Neural progenitor cell (in vitro differentiated cells): ENCODE data around the gene TRABD2A. TPM values are rescaled to one million over a fixed set of nuclear protein-coding genes. Genes with fewer than 3 reads are reported as not detected.

Source experiments
- DNase-seq: peaks from one replicate; pipeline ENCODE4 v3.0.0-alpha.2; 2016; ENCODE audit warnings: low spot score
- H2AFZ ChIP-seq: fragments of 200-600 bp; sonication (generic); replicated peaks from 2 replicates; pipeline ENCODE4 v1.6.1; 2016; ENCODE audit warnings: antibody characterized with exemption
- H3F3A ChIP-seq: fragments of 200-600 bp; sonication (generic); 2 replicates; pipeline ENCODE4 v1.6.1; 2016; ENCODE audit warnings: antibody characterized with exemption, low read depth
- H3K27ac ChIP-seq: fragments of 200-600 bp; sonication (generic); 2 replicates; pipeline ENCODE4 v1.5.1; 2016; ENCODE audit warnings: mild to moderate bottlenecking
- H3K27me3 ChIP-seq: fragments of 200-600 bp; sonication (generic); 2 replicates; pipeline ENCODE4 v1.6.1; 2016; ENCODE audit warnings: mild to moderate bottlenecking, moderate library complexity
- H3K36me3 ChIP-seq: fragments of 200-600 bp; sonication (generic); 2 replicates; pipeline ENCODE4 v1.5.1; 2016
- H3K4me1 ChIP-seq: fragments of 200-600 bp; sonication (generic); 2 replicates; pipeline ENCODE4 v1.6.1; 2016; ENCODE audit warnings: mixed run types
- H3K4me2 ChIP-seq: fragments of 200-600 bp; sonication (generic); 2 replicates; pipeline ENCODE4 v1.6.1; 2016
- H3K4me3 ChIP-seq: fragments of 200-600 bp; sonication (generic); 2 replicates; pipeline ENCODE4 v1.5.1; 2016
- H3K79me2 ChIP-seq: fragments of 200-600 bp; sonication (generic); 2 replicates; pipeline ENCODE4 v1.6.1; 2016; ENCODE audit warnings: low read depth
- H3K9ac ChIP-seq: fragments of 200-600 bp; sonication (generic); 2 replicates; pipeline ENCODE4 v1.6.1; 2016
- H3K9me3 ChIP-seq: fragments of 200-600 bp; sonication (generic); 2 replicates; pipeline ENCODE4 v1.5.1; 2016; ENCODE audit warnings: low read depth
- H4K20me1 ChIP-seq: fragments of 200-600 bp; sonication (generic); 2 replicates; pipeline ENCODE4 v1.6.1; 2016; ENCODE audit warnings: low read depth
- H3K27ac Mint-ChIP-seq: 3 replicates; pipeline ENCODE4 v1.8.0; 2021; ENCODE audit warnings: mixed read lengths
- H3K27me3 Mint-ChIP-seq: 2 replicates; pipeline ENCODE4 v1.8.0; 2022; ENCODE audit warnings: low read depth, mild to moderate bottlenecking, inconsistent platforms, moderate library complexity, mixed read lengths; ENCODE audit not compliant: insufficient read depth
- H3K36me3 Mint-ChIP-seq: 3 replicates; pipeline ENCODE4 v1.8.0; 2021; ENCODE audit warnings: mixed read lengths
- H3K4me1 Mint-ChIP-seq: 3 replicates; pipeline ENCODE4 v1.8.0; 2021; ENCODE audit warnings: mixed read lengths
- H3K4me3 Mint-ChIP-seq: 3 replicates; pipeline ENCODE4 v1.8.0; 2021; ENCODE audit warnings: mild to moderate bottlenecking, moderate library complexity, mixed read lengths
- H3K9me3 Mint-ChIP-seq: 3 replicates; pipeline ENCODE4 v1.8.0; 2020; ENCODE audit warnings: mixed read lengths
- EZH2 ChIP-seq: fragments of 200-600 bp; sonication (generic); IDR thresholded peaks from 2 replicates; pipeline ENCODE4 v1.6.1; 2017; ENCODE audit warnings: antibody characterized with exemption, mild to moderate bottlenecking, moderate library complexity
- EZH2phosphoT487 ChIP-seq: fragments of 200-600 bp; sonication (generic); IDR thresholded peaks from 2 replicates; pipeline ENCODE4 v1.6.1; 2017; ENCODE audit warnings: antibody characterized with exemption
- total RNA-seq: library from RNA; depleted of rRNA; stranded (reverse); fragments of >200 nt; gene quantifications from 2 replicates; pipeline ENCODE4 v1.2.3, GENCODE V29; 2015; ENCODE audit warnings: low replicate concordance
- TF ChIP-seq, protein P1 (sequence below): fragments of 200-600 bp; sonication (generic); IDR thresholded peaks from 2 replicates; pipeline ENCODE4 v1.5.1; 2017; ENCODE audit warnings: antibody characterized with exemption, mild to moderate bottlenecking

Gene TRABD2A
- total RNA-seq, 1 donor from 2014 or later: 2.0 TPM

DNA sequence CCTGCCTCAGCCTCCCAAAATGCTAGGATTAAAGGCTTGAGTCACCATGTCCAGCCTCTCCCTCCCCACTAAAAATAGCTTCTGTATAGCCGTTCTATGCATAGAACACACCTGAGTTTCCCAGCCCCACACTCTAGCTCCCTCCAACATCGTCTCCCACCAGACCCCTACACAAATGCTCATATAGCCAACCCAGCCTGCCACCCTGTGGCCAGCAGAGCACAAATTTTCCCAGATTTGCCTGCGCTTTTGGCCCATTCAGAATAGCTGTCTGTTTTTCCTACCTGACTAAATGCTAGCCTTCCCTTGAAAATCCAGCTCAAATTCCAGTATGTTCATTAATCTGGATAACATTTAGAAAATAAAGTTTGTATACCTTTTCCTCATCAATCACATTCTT is 22.8 kb downstream of the TRABD2A start:
- TF ChIP-seq EZH2: no peak
- TF ChIP-seq EZH2phosphoT487: no peak
- TF ChIP-seq, protein P1, sequence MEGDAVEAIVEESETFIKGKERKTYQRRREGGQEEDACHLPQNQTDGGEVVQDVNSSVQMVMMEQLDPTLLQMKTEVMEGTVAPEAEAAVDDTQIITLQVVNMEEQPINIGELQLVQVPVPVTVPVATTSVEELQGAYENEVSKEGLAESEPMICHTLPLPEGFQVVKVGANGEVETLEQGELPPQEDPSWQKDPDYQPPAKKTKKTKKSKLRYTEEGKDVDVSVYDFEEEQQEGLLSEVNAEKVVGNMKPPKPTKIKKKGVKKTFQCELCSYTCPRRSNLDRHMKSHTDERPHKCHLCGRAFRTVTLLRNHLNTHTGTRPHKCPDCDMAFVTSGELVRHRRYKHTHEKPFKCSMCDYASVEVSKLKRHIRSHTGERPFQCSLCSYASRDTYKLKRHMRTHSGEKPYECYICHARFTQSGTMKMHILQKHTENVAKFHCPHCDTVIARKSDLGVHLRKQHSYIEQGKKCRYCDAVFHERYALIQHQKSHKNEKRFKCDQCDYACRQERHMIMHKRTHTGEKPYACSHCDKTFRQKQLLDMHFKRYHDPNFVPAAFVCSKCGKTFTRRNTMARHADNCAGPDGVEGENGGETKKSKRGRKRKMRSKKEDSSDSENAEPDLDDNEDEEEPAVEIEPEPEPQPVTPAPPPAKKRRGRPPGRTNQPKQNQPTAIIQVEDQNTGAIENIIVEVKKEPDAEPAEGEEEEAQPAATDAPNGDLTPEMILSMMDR: peak; percentile 62
- H3K27me3 Mint-ChIP-seq: peaks cover 14% of the 10 kb centered on the region

DNA sequence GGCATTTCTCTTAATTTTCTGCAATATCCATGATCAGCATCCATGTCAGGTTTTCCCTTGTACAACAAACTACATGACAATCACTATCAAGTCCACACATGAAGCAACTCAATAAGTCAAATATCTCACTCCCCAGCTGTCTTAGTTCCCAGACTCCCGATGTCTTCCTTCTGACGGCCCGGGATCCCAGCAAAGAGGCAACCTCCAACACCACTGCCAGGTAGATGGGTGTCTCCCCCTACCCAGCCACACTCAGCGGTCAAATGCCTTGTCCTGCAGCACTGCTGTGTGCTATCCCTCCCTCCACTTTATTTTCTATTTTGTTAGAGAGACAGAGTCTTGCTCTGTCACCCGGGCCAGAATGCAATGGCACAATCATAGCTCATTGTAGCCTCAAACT is 23.3 kb downstream of the TRABD2A start:
- H3K27me3 Mint-ChIP-seq: peaks cover 14% of the 10 kb centered on the region
- no peak overlapping the region for H3K4me3 Mint-ChIP-seq
- no peak for DNase-seq
- Histone ChIP-seq H3K79me2 (no peaks in the 10 kb centered on the region), H3K4me2 (no peak overlapping the region), H3K36me3 (no peaks in the 10 kb centered on the region), H3F3A (peaks cover 15% of the 10 kb centered on the region), H2AFZ (no peak overlapping the region), H3K4me3 (no peak overlapping the region), H3K27ac (no peak overlapping the region), H3K9me3 (no peaks in the 10 kb centered on the region), H4K20me1 (no peaks in the 10 kb centered on the region), H3K9ac (no peak overlapping the region), H3K27me3 (peaks cover 40% of the 10 kb centered on the region), H3K4me1 (peaks cover 14% of the 10 kb centered on the region)
- H3K4me1 Mint-ChIP-seq: peaks cover 21% of the 10 kb centered on the region
- no peak overlapping the region for H3K27ac Mint-ChIP-seq
- TF ChIP-seq EZH2: no peak
- no peak for TF ChIP-seq EZH2phosphoT487
- TF ChIP-seq, protein P1: no peak
- peaks cover 8% of the 10 kb centered on the region for H3K9me3 Mint-ChIP-seq
- H3K36me3 Mint-ChIP-seq: peaks cover 2% of the 10 kb centered on the region

More for the DNA sequence above, 22.8 kb downstream of the TRABD2A start:
- H3K4me2 ChIP-seq: no peak overlapping the region
- H3K9me3 ChIP-seq: no peaks in the 10 kb centered on the region
- Mint-ChIP-seq H3K4me1 (peaks cover 21% of the 10 kb centered on the region), H3K9me3 (peaks cover 7% of the 10 kb centered on the region), H3K27ac (no peak overlapping the region), H3K36me3 (peaks cover 2% of the 10 kb centered on the region), H3K4me3 (peak overlapping the region; percentile 18)
- no peak overlapping the region for H3K27ac ChIP-seq
- H3K27me3 ChIP-seq: peaks cover 40% of the 10 kb centered on the region
- DNase-seq: peak; percentile 54
- H3K4me3 ChIP-seq: no peak overlapping the region
- no peak overlapping the region for H2AFZ ChIP-seq
- no peaks in the 10 kb centered on the region for H4K20me1 ChIP-seq
- no peaks in the 10 kb centered on the region for H3K36me3 ChIP-seq
- no peak overlapping the region for H3K9ac ChIP-seq
- peaks cover 15% of the 10 kb centered on the region for H3F3A ChIP-seq
- H3K4me1 ChIP-seq: peaks cover 14% of the 10 kb centered on the region
- H3K79me2 ChIP-seq: no peaks in the 10 kb centered on the region

DNA sequence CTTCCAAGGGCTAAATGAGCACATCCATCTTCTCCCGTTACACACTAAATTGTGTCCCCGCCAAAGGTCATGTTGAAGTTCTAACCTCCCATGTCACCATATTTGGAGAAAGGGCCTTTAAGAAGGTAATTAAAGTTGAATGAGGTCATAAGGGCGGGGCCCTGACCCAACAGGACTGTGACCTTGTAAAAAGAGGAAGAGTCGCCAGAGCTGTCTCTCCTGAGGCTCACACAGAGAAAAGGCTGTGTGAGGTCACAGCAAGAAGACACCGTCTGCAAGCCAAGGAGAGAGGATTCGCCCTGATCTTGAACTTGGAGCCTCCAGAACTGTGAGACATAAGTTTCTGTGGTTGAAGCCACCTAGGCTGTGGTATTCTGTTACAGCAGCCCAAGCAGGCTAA is 24.1 kb downstream of the TRABD2A start:
- H3K36me3 Mint-ChIP-seq: peaks cover 2% of the 10 kb centered on the region
- peaks cover 12% of the 10 kb centered on the region for H3K9me3 Mint-ChIP-seq
- peaks cover 15% of the 10 kb centered on the region for H3F3A ChIP-seq
- H3K4me3 ChIP-seq: no peak overlapping the region
- peaks cover 12% of the 10 kb centered on the region for H3K27me3 Mint-ChIP-seq
- H2AFZ ChIP-seq: no peak overlapping the region
- no peak overlapping the region for H3K4me3 Mint-ChIP-seq
- H3K27ac ChIP-seq: no peak overlapping the region
- TF ChIP-seq EZH2: no peak
- TF ChIP-seq EZH2phosphoT487: no peak
- TF ChIP-seq, protein P1: no peak
- H3K4me1 Mint-ChIP-seq: peaks cover 21% of the 10 kb centered on the region
- no peaks in the 10 kb centered on the region for H3K79me2 ChIP-seq
- no peak for DNase-seq
- no peaks in the 10 kb centered on the region for H4K20me1 ChIP-seq
- no peaks in the 10 kb centered on the region for H3K36me3 ChIP-seq
- H3K4me2 ChIP-seq: no peak overlapping the region
- H3K4me1 ChIP-seq: peaks cover 14% of the 10 kb centered on the region
- no peaks in the 10 kb centered on the region for H3K9me3 ChIP-seq
- peaks cover 40% of the 10 kb centered on the region for H3K27me3 ChIP-seq
- H3K27ac Mint-ChIP-seq: no peak overlapping the region
- H3K9ac ChIP-seq: no peak overlapping the region
